Common myeloid progenitor, CD34-positive (primary cell): ENCODE results near the gene SERINC5.
"Not testable (repeated sequence)": the region's sequence is repeated elsewhere in the genome, so short reads cannot be mapped to it uniquely, and the experiment has no call there.

ENCODE experiments used
- CTCF ChIA-PET: fragments of 350-600 bp; sonication (Branson Sonifier 250); formaldehyde crosslinking; loops from one replicate; lab custom pipeline; 2021; ENCODE audit warnings: antibody characterized with exemption; lab: Charles Lee
- POLR2A ChIA-PET: fragments of 350-600 bp; sonication (Branson Sonifier 250); formaldehyde crosslinking; loops from one replicate; lab custom pipeline; 2021; ENCODE audit warnings: antibody characterized with exemption; lab: Charles Lee
- DNase-seq, 3 donors: peaks; one replicate each; pipeline versions ENCODE4 v3.0.0 to v3.0.0-alpha.2; 2013
- H3K27ac ChIP-seq, 2 experiments: 1 replicate in 1 of 2; 2 replicates in 1 of 2; pipeline ENCODE4 v1.7.0; 2013; ENCODE audit warnings: inconsistent platforms in 2 of 2, low read length in 2 of 2, mild to moderate bottlenecking in 2 of 2, low read depth in 1 of 2, moderate library complexity in 1 of 2; ENCODE audit not compliant: severe bottlenecking in 2 of 2, insufficient read depth in 1 of 2, poor library complexity in 1 of 2
- H3K27me3 ChIP-seq, 5 experiments: replicated peaks in 2 of 5; 1 replicate in 3 of 5; 2 replicates in 2 of 5; pipeline versions ENCODE4 v1.6.1 to v1.7.0; 2013; ENCODE audit warnings: low read length in 4 of 5, mild to moderate bottlenecking in 2 of 5, moderate library complexity in 2 of 5, inconsistent platforms in 1 of 5; ENCODE audit not compliant: insufficient read depth in 5 of 5, control insufficient read depth in 4 of 5
- H3K36me3 ChIP-seq, 4 experiments: 1 replicate in 2 of 4; 2 replicates in 2 of 4; pipeline versions ENCODE4 v1.6.1 to v1.7.0; 2013; ENCODE audit warnings: low read length in 3 of 4, control low read depth in 1 of 4, mild to moderate bottlenecking in 1 of 4; ENCODE audit not compliant: control insufficient read depth in 4 of 4, insufficient read depth in 4 of 4
- H3K4me1 ChIP-seq, 4 experiments: 1 replicate in 3 of 4; 2 replicates in 1 of 4; pipeline versions ENCODE4 v1.6.1 to v1.7.1; 2013; ENCODE audit warnings: low read length in 3 of 4, mild to moderate bottlenecking in 3 of 4, control low read depth in 1 of 4, inconsistent platforms in 1 of 4, moderate library complexity in 1 of 4; ENCODE audit not compliant: control insufficient read depth in 4 of 4, insufficient read depth in 4 of 4; ENCODE audit errors: control extremely low read depth in 1 of 4
- H3K4me3 ChIP-seq, 7 experiments: 1 replicate in 4 of 7; 2 replicates in 3 of 7; pipeline versions ENCODE4 v1.5.1 to v1.7.0; 2013; ENCODE audit warnings: mild to moderate bottlenecking in 7 of 7, low read length in 6 of 7, moderate library complexity in 6 of 7, inconsistent platforms in 2 of 7, low read depth in 2 of 7, control low read depth in 1 of 7; ENCODE audit not compliant: insufficient read depth in 4 of 7, control insufficient read depth in 1 of 7; ENCODE audit errors: extremely low read depth in 1 of 7
- H3K9me3 ChIP-seq, 5 experiments: 1 replicate in 4 of 5; 2 replicates in 1 of 5; pipeline versions ENCODE4 v1.6.1 to v1.7.1; 2013; ENCODE audit warnings: low read length in 4 of 5, mild to moderate bottlenecking in 2 of 5, inconsistent platforms in 1 of 5, low read depth in 1 of 5, moderate library complexity in 1 of 5; ENCODE audit not compliant: control insufficient read depth in 4 of 5, insufficient read depth in 2 of 5; ENCODE audit errors: control extremely low read depth in 1 of 5
- WGBS: methylation state at CpG from one replicate; pipeline ENCODE4 v1.1.5; 2013; ENCODE audit not compliant: insufficient coverage; 5-methylcytosine and 5-hydroxymethylcytosine counted together

SERINC5 gene

DNA sequence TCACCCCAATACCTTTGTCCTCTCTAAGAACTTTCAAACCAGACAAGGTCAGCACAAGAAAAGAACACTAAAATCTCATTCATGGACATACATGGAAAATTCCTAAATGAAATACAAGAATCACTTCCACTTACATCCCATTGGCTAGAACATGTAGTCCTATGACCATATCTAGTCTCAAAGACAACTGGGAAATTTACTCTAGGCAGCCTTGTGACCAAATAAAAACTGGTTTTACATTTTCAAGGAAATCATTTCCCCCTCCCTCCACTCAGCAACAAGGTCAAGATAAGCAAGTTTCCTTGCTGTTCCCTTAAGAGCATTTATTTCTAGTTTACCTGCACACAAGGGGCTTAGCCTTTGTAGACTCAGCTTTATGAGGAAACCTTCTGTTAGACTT lies 20.3 kb upstream of the SERINC5 start:
- CTCF ChIA-PET = interaction anchor here (9.1 kb wide), 1 partner anchor 183 kb away, joined by 110 read pairs; no protein-coding TSS in a partner anchor
- no peaks in the 10 kb centered on the region for H3K9me3 ChIP-seq
- H3K27me3 ChIP-seq = no peaks in the 10 kb centered on the region
- no peaks in the 10 kb centered on the region for H3K4me1 ChIP-seq
- no peak overlapping the region for H3K27ac ChIP-seq
- H3K36me3 ChIP-seq = no peaks in the 10 kb centered on the region
- DNase-seq = no peak
- H3K4me3 ChIP-seq = no peak overlapping the region
- POLR2A ChIA-PET = no interaction called here

DNA sequence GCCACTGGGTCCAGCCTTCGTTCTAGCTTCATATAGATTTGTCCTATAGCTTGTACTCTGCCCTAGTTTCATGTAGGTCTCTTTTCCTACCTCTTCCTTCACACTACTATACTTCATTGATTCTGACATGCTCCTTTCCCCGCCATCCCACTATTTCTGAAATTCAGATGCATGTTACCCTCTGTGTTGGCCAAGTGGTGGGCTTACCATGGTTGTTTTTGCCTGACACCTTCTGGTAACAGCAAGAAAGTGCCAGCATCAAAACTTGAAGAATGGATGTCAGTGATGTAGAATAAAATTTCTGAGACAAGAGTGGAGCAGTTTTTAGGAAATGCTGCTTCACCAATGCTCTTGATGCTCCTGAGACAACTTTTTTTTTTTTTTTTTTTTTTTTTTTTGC lies 19.5 kb upstream of the SERINC5 start:
- WGBS = 91% methylated on average over 1 of the region's 2 CpGs
- POLR2A ChIA-PET = no interaction called here

DNA sequence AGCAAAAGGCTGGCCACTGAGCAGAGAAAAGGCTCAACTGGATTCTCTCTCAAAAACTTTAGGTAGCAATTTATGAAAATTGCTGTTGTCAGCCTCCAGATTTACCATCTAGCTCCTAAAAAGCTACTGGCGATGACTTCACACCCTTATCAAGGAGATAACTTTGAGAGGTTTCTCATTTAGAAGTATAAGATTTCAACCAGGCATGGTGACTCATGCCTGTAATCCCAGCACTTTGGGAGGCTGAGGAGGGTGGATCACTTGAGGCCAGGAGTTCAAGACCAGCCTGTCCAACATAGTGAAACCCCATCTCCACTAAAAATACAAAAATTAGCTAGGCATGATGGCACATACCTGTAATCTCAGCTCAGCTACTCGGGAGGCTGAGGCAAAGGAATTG lies 14.7 kb upstream of the SERINC5 start:
- not testable (repeated sequence) for H3K36me3 ChIP-seq, DNase-seq, H3K9me3 ChIP-seq, H3K4me1 ChIP-seq, H3K27me3 ChIP-seq, H3K4me3 ChIP-seq, H3K27ac ChIP-seq
- 100% methylated on average over 2 of the region's 2 CpGs for WGBS
- ChIA-PET POLR2A (interaction anchor here (0.9 kb wide), 1 partner anchor 10 kb away, joined by 4 read pairs; no protein-coding TSS in a partner anchor), CTCF (interaction anchor here (0.7 to 1.6 kb wide), 4 partner anchors 9 to 37 kb away, joined by 3 to 5 read pairs (median 4); no protein-coding TSS in a partner anchor)

More for the DNA sequence above, 19.5 kb upstream of the SERINC5 start:
- no peak overlapping the region for H3K27ac ChIP-seq
- CTCF ChIA-PET = interaction anchor here (0.6 to 9.1 kb wide), 9 partner anchors 9 to 183 kb away, joined by 3 to 110 read pairs (median 3); no protein-coding TSS in a partner anchor
- no peaks in the 10 kb centered on the region for H3K9me3 ChIP-seq
- peaks cover 0 to 2% (median 0%) of the 10 kb centered on the region in 4 experiments for H3K4me1 ChIP-seq
- no peaks in the 10 kb centered on the region for H3K36me3 ChIP-seq
- no peak overlapping the region for H3K4me3 ChIP-seq
- H3K27me3 ChIP-seq = no peaks in the 10 kb centered on the region
- DNase-seq = peak; percentile 39 to 61 (median 60)

DNA sequence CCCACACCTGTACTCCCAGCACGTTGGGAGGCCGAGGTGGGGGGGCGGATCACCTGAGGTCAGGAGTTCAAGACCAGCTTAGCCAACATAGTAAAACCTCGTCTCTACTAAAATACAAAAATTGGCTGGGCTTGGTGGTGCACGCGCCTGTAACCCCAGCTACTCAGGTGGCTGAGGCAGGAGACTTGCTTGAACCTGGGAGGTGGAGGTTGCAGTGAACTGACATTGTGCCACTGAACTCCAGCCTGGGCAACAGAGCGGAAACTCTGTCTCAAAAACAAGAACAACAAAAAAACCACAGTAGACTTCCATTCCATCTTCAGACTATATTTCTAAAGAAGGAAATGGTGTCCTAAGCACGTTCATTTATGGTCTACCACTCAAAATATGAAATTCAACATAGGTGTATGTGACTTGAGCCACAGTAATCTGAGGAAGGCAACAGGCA lies 14.2 kb upstream of the SERINC5 start:
- Histone ChIP-seq H3K4me1 (peaks cover 4 to 6% (median 5%) of the 10 kb centered on the region in 4 experiments), H3K27me3 (no peaks in the 10 kb centered on the region), H3K4me3 (no peak overlapping the region), H3K36me3 (no peaks in the 10 kb centered on the region), H3K27ac (no peak overlapping the region), H3K9me3 (no peaks in the 10 kb centered on the region)
- POLR2A ChIA-PET = interaction anchor here (0.9 kb wide), 1 partner anchor 11 kb away, joined by 4 read pairs; no protein-coding TSS in a partner anchor
- WGBS = 96% methylated on average over 7 of the region's 8 CpGs
- DNase-seq = no peak
- CTCF ChIA-PET = interaction anchor here (0.7 to 1.6 kb wide), 3 partner anchors 9 to 25 kb away, joined by 3 to 5 read pairs (median 4); no protein-coding TSS in a partner anchor

DNA sequence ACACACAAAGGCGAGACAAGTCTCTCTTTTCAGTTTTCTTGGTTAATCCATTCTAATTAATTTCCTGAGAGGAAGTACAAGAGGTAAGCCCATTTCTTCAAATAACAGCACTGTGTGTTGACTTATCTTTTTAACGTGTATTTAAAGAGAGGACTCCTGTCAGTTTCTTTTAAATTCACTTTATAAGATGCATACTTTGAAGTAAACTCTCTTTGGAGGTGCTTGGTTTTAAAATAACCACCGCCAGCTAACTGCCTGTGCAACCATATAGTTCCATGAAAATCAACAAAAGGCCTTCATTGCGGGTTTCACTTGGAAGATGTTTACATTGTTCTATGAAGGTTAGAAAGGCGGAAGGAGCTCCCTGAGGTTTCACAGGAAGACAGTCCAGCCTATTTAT lies 13.1 kb upstream of the SERINC5 start:
- Histone ChIP-seq H3K27ac (no peak overlapping the region), H3K36me3 (no peaks in the 10 kb centered on the region), H3K4me3 (no peak overlapping the region), H3K9me3 (no peaks in the 10 kb centered on the region), H3K4me1 (peaks cover 4 to 6% (median 5%) of the 10 kb centered on the region in 4 experiments), H3K27me3 (no peaks in the 10 kb centered on the region)
- 100% methylated on average over 1 of the region's 5 CpGs for WGBS
- no peak for DNase-seq
- ChIA-PET CTCF (interaction anchor here (0.8 to 1.2 kb wide), 2 partner anchors 173 to 177 kb away, joined by 3 to 4 read pairs; no protein-coding TSS in a partner anchor), POLR2A (no interaction called here)

DNA sequence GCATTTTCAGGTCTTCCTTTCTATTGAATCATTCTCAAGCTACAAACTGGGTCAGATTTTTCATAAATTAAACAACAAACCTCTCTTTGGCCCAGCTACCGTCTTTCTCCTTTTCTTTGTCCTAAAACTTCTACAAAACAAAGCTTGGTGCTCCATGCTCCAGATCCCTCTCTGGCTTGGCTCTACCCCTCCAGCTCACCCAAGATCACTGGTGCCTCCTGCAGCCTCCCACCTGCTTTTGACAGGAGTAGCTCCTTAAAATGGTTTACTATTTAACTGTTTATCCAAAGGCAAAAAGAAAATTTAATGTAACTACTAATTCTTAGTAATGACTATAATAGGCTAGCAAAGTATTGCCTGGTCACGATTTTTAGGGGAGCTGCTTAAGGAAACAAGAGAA lies 10.7 kb upstream of the SERINC5 start:
- Histone ChIP-seq H3K36me3 (no peaks in the 10 kb centered on the region), H3K4me3 (no peak overlapping the region), H3K9me3 (no peaks in the 10 kb centered on the region), H3K27me3 (no peaks in the 10 kb centered on the region), H3K27ac (no peak overlapping the region), H3K4me1 (peaks cover 4 to 6% (median 5%) of the 10 kb centered on the region in 4 experiments)
- POLR2A ChIA-PET = interaction anchor here (0.6 kb wide), 1 partner anchor 34 kb away, joined by 4 read pairs; no protein-coding TSS in a partner anchor
- 94% methylated on average over 2 of the region's 2 CpGs for WGBS
- CTCF ChIA-PET = interaction anchor here (0.6 to 1.3 kb wide), 5 partner anchors 9 to 175 kb away, joined by 3 to 4 read pairs (median 3); no protein-coding TSS in a partner anchor
- no peak for DNase-seq

DNA sequence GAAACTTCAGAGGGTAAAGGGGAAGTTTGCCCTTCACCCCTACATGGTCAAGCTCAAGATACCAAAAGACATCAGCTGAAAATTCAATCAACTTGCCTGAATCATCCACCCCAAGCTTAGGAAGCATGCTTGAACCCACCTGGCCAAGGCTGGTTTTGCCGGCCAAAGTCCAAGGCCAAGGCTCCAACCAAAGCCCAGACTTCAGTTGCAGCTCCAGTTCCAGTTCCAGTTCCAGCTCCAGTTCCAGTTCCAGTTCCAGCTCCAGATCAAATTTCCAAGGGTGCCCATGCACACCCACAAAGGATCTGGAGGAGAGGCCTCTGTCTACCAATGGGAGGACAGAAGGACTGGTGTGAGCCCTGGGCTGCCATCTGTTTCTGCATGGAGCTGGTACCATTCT lies 4.6 kb upstream of the SERINC5 start:
- POLR2A ChIA-PET = no interaction called here
- CTCF ChIA-PET = interaction anchor here (1.2 to 1.7 kb wide), 2 partner anchors 10 to 48 kb away, joined by 3 read pairs; no protein-coding TSS in a partner anchor
- Histone ChIP-seq H3K4me1 (peaks cover 0 to 18% (median 10%) of the 10 kb centered on the region in 4 experiments), H3K36me3 (no peaks in the 10 kb centered on the region), H3K27ac (no peak overlapping the region), H3K27me3 (no peaks in the 10 kb centered on the region), H3K9me3 (no peaks in the 10 kb centered on the region), H3K4me3 (no peak overlapping the region)
- DNase-seq = no peak
- WGBS = 100% methylated on average over 1 of the region's 1 CpG
